IMR-90 (cell line): ENCODE measurements around the gene BACE1-AS. TPM values are rescaled to one million over a fixed set of nuclear protein-coding genes. Genes with fewer than 3 reads are reported as not detected.

Experiments
- ATAC-seq: fragments of 200-7000 bp; cut with Tn5 transposase; 2 replicates; pipeline ENCODE4 v1.9.1; 2020; ENCODE audit warnings: low read depth, mild to moderate bottlenecking, moderate library complexity
- BruUV-seq: library from RNA; stranded (reverse); fragments of 400-500 nt; replicated peaks from 2 replicates; lab custom pipeline; 2021; lab: Mats Ljungman, UMichigan
- CTCF ChIA-PET: fragments of 300-600 bp; formaldehyde crosslinking; extraction: SDS; loops from one replicate; lab custom pipeline; 2021; ENCODE audit warnings: antibody characterized with exemption; lab: Yijun Ruan, JAX
- POLR2A ChIA-PET: fragments of 300-600 bp; sonication (Branson Sonifier 250); formaldehyde crosslinking; loops from one replicate; lab custom pipeline; 2022; ENCODE audit warnings: antibody characterized with exemption; ENCODE audit not compliant: unreplicated experiment; lab: Charles Lee
- DNase-seq: peaks from one replicate; pipeline ENCODE4 v3.0.0; 2013
- H2AFZ ChIP-seq: replicated peaks from 2 replicates; pipeline ENCODE3; 2013; ENCODE audit warnings: low read length, mild to moderate bottlenecking; ENCODE audit not compliant: poor library complexity
- H2AK5ac ChIP-seq: 2 replicates; pipeline ENCODE4 v1.6.1; 2013; ENCODE audit warnings: low read depth, low read length, inconsistent platforms
- H2AK9ac ChIP-seq: replicated peaks from 2 replicates; pipeline ENCODE3; 2013; ENCODE audit warnings: mild to moderate bottlenecking, low read depth, low read length, moderate library complexity; ENCODE audit not compliant: poor library complexity
- H2BK120ac ChIP-seq: 2 replicates; pipeline ENCODE4 v1.6.1; 2013; ENCODE audit warnings: low read depth, low read length, inconsistent platforms
- H2BK15ac ChIP-seq: 3 replicates; pipeline ENCODE4 v1.6.1; 2013; ENCODE audit warnings: low read depth, low read length, inconsistent platforms
- H2BK20ac ChIP-seq: 2 replicates; pipeline ENCODE4 v1.6.1; 2013; ENCODE audit warnings: low read depth, mild to moderate bottlenecking, inconsistent platforms, low read length, moderate library complexity
- H2BK5ac ChIP-seq: 2 replicates; pipeline ENCODE4 v1.6.1; 2013; ENCODE audit warnings: mild to moderate bottlenecking, low read depth, low read length, inconsistent platforms; ENCODE audit not compliant: poor library complexity, severe bottlenecking
- H3K14ac ChIP-seq: replicated peaks from 2 replicates; pipeline ENCODE4 v1.6.1; 2013; ENCODE audit warnings: low read depth, low read length, inconsistent platforms
- H3K18ac ChIP-seq: 2 replicates; pipeline ENCODE4 v1.6.1; 2013; ENCODE audit warnings: low read depth, low read length, control low read depth
- H3K23ac ChIP-seq: 2 replicates; pipeline ENCODE4 v1.6.1; 2013; ENCODE audit warnings: low read depth, low read length, inconsistent platforms
- H3K27ac ChIP-seq: 2 replicates; pipeline ENCODE4 v1.5.1; 2013; ENCODE audit warnings: mild to moderate bottlenecking, control low read depth, low read length; ENCODE audit not compliant: insufficient read depth
- H3K27me3 ChIP-seq: 2 replicates; pipeline ENCODE4 v1.6.1; 2013; ENCODE audit warnings: low read length; ENCODE audit not compliant: control insufficient read depth, insufficient read depth
- H3K36me3 ChIP-seq: 2 replicates; pipeline ENCODE4 v1.6.1; 2013; ENCODE audit warnings: low read length, mixed read lengths; ENCODE audit not compliant: control insufficient read depth, insufficient read depth
- H3K4ac ChIP-seq: 2 replicates; pipeline ENCODE4 v1.6.1; 2013; ENCODE audit warnings: low read depth, low read length, inconsistent platforms
- H3K4me1 ChIP-seq: 2 replicates; pipeline ENCODE4 v1.6.1; 2013; ENCODE audit warnings: low read length, mixed read lengths; ENCODE audit not compliant: control insufficient read depth, insufficient read depth
- H3K4me2 ChIP-seq: 2 replicates; pipeline ENCODE4 v1.6.1; 2013; ENCODE audit warnings: low read depth, mild to moderate bottlenecking, control low read depth, low read length, moderate library complexity
- H3K4me3 ChIP-seq: 2 replicates; pipeline ENCODE4 v1.5.1; 2013; ENCODE audit warnings: low read depth, mild to moderate bottlenecking, control low read depth, low read length, moderate library complexity; ENCODE audit not compliant: insufficient read depth
- H3K56ac ChIP-seq: 2 replicates; pipeline ENCODE4 v1.6.1; 2013; ENCODE audit warnings: low read length, inconsistent platforms; ENCODE audit not compliant: insufficient read depth; ENCODE audit errors: extremely low read depth
- H3K79me1 ChIP-seq, 2 experiments: 2 replicates each; pipeline ENCODE4 v1.6.1; 2013; ENCODE audit warnings: low read length in 2 of 2, inconsistent platforms in 1 of 2, low read depth in 1 of 2
- H3K9ac ChIP-seq: 2 replicates; pipeline ENCODE4 v1.6.1; 2013; ENCODE audit warnings: low read depth, low read length, control low read depth
- H3K9me1 ChIP-seq: 2 replicates; pipeline ENCODE4 v1.6.1; 2013; ENCODE audit warnings: low read length, inconsistent platforms; ENCODE audit not compliant: insufficient read depth
- H3K9me3 ChIP-seq: 2 replicates; pipeline ENCODE4 v1.6.1; 2013; ENCODE audit warnings: low read length; ENCODE audit not compliant: control insufficient read depth, insufficient read depth
- H4K20me1 ChIP-seq: 2 replicates; pipeline ENCODE4 v1.6.1; 2013; ENCODE audit warnings: low read length, inconsistent platforms; ENCODE audit not compliant: insufficient read depth
- H4K5ac ChIP-seq: 2 replicates; pipeline ENCODE4 v1.6.1; 2013; ENCODE audit warnings: mild to moderate bottlenecking, low read depth, low read length, control low read depth
- H4K8ac ChIP-seq, 2 experiments: 2 replicates each; pipeline ENCODE4 v1.6.1; 2013; ENCODE audit warnings: low read depth in 2 of 2, low read length in 2 of 2, control low read depth in 1 of 2, inconsistent platforms in 1 of 2
- H4K91ac ChIP-seq: 2 replicates; pipeline ENCODE4 v1.6.1; 2013; ENCODE audit warnings: low read depth, low read length, inconsistent platforms; ENCODE audit not compliant: insufficient read depth
- BHLHE40 ChIP-seq: fragments of 150-350 bp; IDR thresholded peaks from 2 replicates; pipeline ENCODE4 v1.6.1; 2016; ENCODE audit warnings: mild to moderate bottlenecking, low read depth, low read length
- CEBPB ChIP-seq: IDR thresholded peaks from 2 replicates; pipeline ENCODE4 v1.6.1; 2012; ENCODE audit warnings: low read depth, low read length, improper control_type of control experiment
- CHD1 ChIP-seq: IDR thresholded peaks from 2 replicates; pipeline ENCODE4 v1.6.1; 2012; ENCODE audit warnings: low read depth, low read length, improper control_type of control experiment
- CTCF ChIP-seq: conservative IDR thresholded peaks from 2 replicates; pipeline ENCODE4 v1.5.1; 2012; ENCODE audit warnings: mild to moderate bottlenecking, low read depth, low read length, improper control_type of control experiment
- ELK1 ChIP-seq: fragments of 150-350 bp; IDR thresholded peaks from 2 replicates; pipeline ENCODE4 v1.6.1; 2016; ENCODE audit warnings: low read depth, mild to moderate bottlenecking, low read length, moderate library complexity, borderline replicate concordance
- MAZ ChIP-seq: IDR thresholded peaks from 2 replicates; pipeline ENCODE4 v1.6.1; 2012; ENCODE audit warnings: low read depth, mild to moderate bottlenecking, low read length, improper control_type of control experiment, moderate library complexity, borderline replicate concordance
- POLR2A ChIP-seq: IDR thresholded peaks from 2 replicates; pipeline ENCODE4 v1.6.1; 2012; ENCODE audit warnings: mild to moderate bottlenecking, low read depth, low read length
- RAD21 ChIP-seq: IDR thresholded peaks from 2 replicates; pipeline ENCODE4 v1.6.1; 2012; ENCODE audit warnings: low read length, improper control_type of control experiment
- RCOR1 ChIP-seq: IDR thresholded peaks from 2 replicates; pipeline ENCODE4 v1.6.1; 2012; ENCODE audit warnings: mild to moderate bottlenecking, low read length, improper control_type of control experiment; ENCODE audit not compliant: insufficient replicate concordance
- SMC3 ChIP-seq: fragments of 150-350 bp; IDR thresholded peaks from 2 replicates; pipeline ENCODE4 v1.6.1; 2016; ENCODE audit warnings: low read depth, mild to moderate bottlenecking, antibody characterized with exemption, low read length, moderate library complexity
- WGBS, 2 experiments: methylation state at CpG; one replicate each; pipeline versions ENCODE4 v1.1.5 to v1.1.7; 2013; ENCODE audit warnings: missing lambda C conversion rate in 2 of 2; ENCODE audit not compliant: insufficient read length in 1 of 2; ENCODE audit errors: extremely low coverage in 2 of 2; 5-methylcytosine and 5-hydroxymethylcytosine counted together
- dilution Hi-C: fragments of 300-500 bp; cut with HindIII; formaldehyde crosslinking; loops from one replicate; pipeline ENCODE4 v1.14.3; 2018; ENCODE audit warnings: low sequenced_read_pairs; ENCODE audit not compliant: unreplicated experiment
- in situ Hi-C: fragments of 300-500 bp; cut with MboI; formaldehyde crosslinking; loops from 3 replicates; pipeline ENCODE4 v1.14.3; 2019; ENCODE audit warnings: low sequenced_read_pairs, inconsistent platforms, mixed read lengths
- intact Hi-C: fragments of 100-400 bp; cut with micrococcal nuclease; formaldehyde crosslinking; loops from 2 replicates; pipeline ENCODE4 v1.10.0; 2022
- polyA plus RNA-seq, 3 experiments: library from polyadenylated mRNA; depleted of rRNA; stranded (reverse); fragments of >200 nt; gene quantifications; 2 replicates each; pipeline ENCODE4 v1.2.3, GENCODE V29; 2012; ENCODE audit warnings: low replicate concordance in 1 of 3
- total RNA-seq: library from RNA; depleted of rRNA; stranded (reverse); fragments of >200 nt; gene quantifications from 2 replicates; pipeline ENCODE4 v1.2.3, GENCODE V29; 2012

Gene BACE1-AS
- total and polyA plus RNA-seq, 2 of the 4 experiments (the other 2 are of a cell fraction) = 2.7 to 2.9 TPM

GRCh38 chr11:117248341-117248740 is 42.8 kb upstream of the BACE1-AS start:
- in situ Hi-C loops (no loop called here), intact Hi-C loops (no loop called here), dilution Hi-C loops (no loop called here)
- Histone ChIP-seq H4K8ac (no peak overlapping the region), H3K27me3 (no peaks in the 10 kb centered on the region), H3K9me1 (no peaks in the 10 kb centered on the region), H2BK20ac (no peak overlapping the region), H2BK15ac (no peak overlapping the region), H3K4ac (no peak overlapping the region), H4K5ac (no peak overlapping the region), H2BK120ac (no peak overlapping the region), H3K14ac (no peak overlapping the region), H3K56ac (no peak overlapping the region), H3K18ac (no peak overlapping the region), H4K20me1 (no peaks in the 10 kb centered on the region), H3K79me1 (no peaks in the 10 kb centered on the region; a peak in 2 of 4 replicates), H3K4me2 (no peak overlapping the region), H3K27ac (no peak overlapping the region), H3K9ac (no peak overlapping the region), H3K9me3 (no peaks in the 10 kb centered on the region), H2BK5ac (no peak overlapping the region), H2AK9ac (no peak overlapping the region), H3K4me1 (no peaks in the 10 kb centered on the region), H2AFZ (no peak overlapping the region), H2AK5ac (no peak overlapping the region), H3K23ac (no peak overlapping the region), H3K36me3 (peaks cover 39% of the 10 kb centered on the region), H3K4me3 (no peak overlapping the region), H4K91ac (no peak overlapping the region)
- WGBS, 2 experiments = no CpG with 5 or more reads among the region's 4 CpGs
- DNase-seq (no peak), ATAC-seq (no peak)
- no TSS peak for BruUV-seq
- ChIA-PET POLR2A (no interaction called here), CTCF (interaction anchor here (0.9 kb wide), 1 partner anchor 9 kb away, joined by 3 read pairs; no protein-coding TSS in a partner anchor)
- no peak for TF ChIP-seq BHLHE40
- no peak for TF ChIP-seq SMC3
- no peak for TF ChIP-seq RCOR1
- TF ChIP-seq ELK1 = no peak
- TF ChIP-seq RAD21 = no peak
- no peak for TF ChIP-seq MAZ
- no peak for TF ChIP-seq CTCF
- no peak for TF ChIP-seq CHD1
- no peak for TF ChIP-seq CEBPB
- no peak for TF ChIP-seq POLR2A
